CD4-positive, CD25-positive, alpha-beta regulatory T cell (primary cell): Measurements from ENCODE around the gene GRIK3. TPM values are rescaled to one million over a fixed set of nuclear protein-coding genes. Genes with fewer than 3 reads are reported as not detected.
"Not testable (repeated sequence)": the region's sequence is repeated elsewhere in the genome, so short reads cannot be mapped to it uniquely, and the experiment has no call there.

Source experiments
- ATAC-seq, 2 donors: fragments of 150-1000 bp; cut with Tn5 transposase; one replicate each; pipeline ENCODE4 v1.10.0; 2021; ENCODE audit warnings: low read depth in 2 of 2, moderate number of reproducible peaks in 2 of 2, moderate library complexity in 1 of 2
- DNase-seq, 3 donors: peaks; one replicate each; pipeline versions ENCODE4 v3.0.0 to v3.0.0-alpha.2; 2012 to 2022; ENCODE audit warnings: mixed read lengths in 1 of 3
- H3K27ac ChIP-seq: one replicate; pipeline ENCODE4 v1.7.0; 2013; ENCODE audit warnings: mild to moderate bottlenecking, low read length; ENCODE audit not compliant: insufficient read depth, poor library complexity, severe bottlenecking
- H3K27me3 ChIP-seq: one replicate; pipeline ENCODE4 v1.7.0; 2013; ENCODE audit warnings: low read length; ENCODE audit not compliant: control insufficient read depth, insufficient read depth
- H3K36me3 ChIP-seq: one replicate; pipeline ENCODE4 v1.7.0; 2013; ENCODE audit warnings: mild to moderate bottlenecking, low read length, moderate library complexity; ENCODE audit not compliant: control insufficient read depth, insufficient read depth
- H3K4me1 ChIP-seq: 2 replicates; pipeline ENCODE4 v1.7.0; 2013; ENCODE audit warnings: mild to moderate bottlenecking, low read length; ENCODE audit not compliant: insufficient read depth, control insufficient read depth, poor library complexity, severe bottlenecking
- H3K4me3 ChIP-seq: one replicate; pipeline ENCODE4 v1.7.0; 2013; ENCODE audit warnings: low read depth, mild to moderate bottlenecking, low read length, moderate library complexity
- H3K9me3 ChIP-seq, 2 experiments: 1 replicate in 1 of 2; 2 replicates in 1 of 2; pipeline ENCODE4 v1.7.0; 2013; ENCODE audit warnings: low read length in 2 of 2, mild to moderate bottlenecking in 1 of 2, moderate library complexity in 1 of 2; ENCODE audit not compliant: control insufficient read depth in 2 of 2
- H3K27ac Mint-ChIP-seq, 3 donors: one replicate each; pipeline ENCODE4 v1.8.0; 2020 to 2022; ENCODE audit warnings: mild to moderate bottlenecking in 3 of 3, mixed read lengths in 3 of 3, moderate library complexity in 2 of 3
- H3K27me3 Mint-ChIP-seq: one replicate; pipeline ENCODE4 v1.8.0; 2022; ENCODE audit warnings: mild to moderate bottlenecking, mixed read lengths
- H3K36me3 Mint-ChIP-seq: one replicate; pipeline ENCODE4 v1.8.0; 2020; ENCODE audit warnings: mixed read lengths
- H3K4me1 Mint-ChIP-seq, 4 donors: one replicate each; pipeline ENCODE4 v1.8.0; 2020 to 2022; ENCODE audit warnings: mixed read lengths in 4 of 4, mild to moderate bottlenecking in 1 of 4
- H3K4me3 Mint-ChIP-seq, 4 donors: one replicate each; pipeline ENCODE4 v1.8.0; 2020 to 2022; ENCODE audit warnings: mild to moderate bottlenecking in 4 of 4, mixed read lengths in 4 of 4, moderate library complexity in 3 of 4
- H3K9me3 Mint-ChIP-seq, 7 donors: one replicate each; pipeline ENCODE4 v1.8.0; 2020 to 2022; ENCODE audit warnings: mixed read lengths in 7 of 7, mild to moderate bottlenecking in 3 of 7, moderate library complexity in 2 of 7
- polyA plus RNA-seq, 4 donors: library from polyadenylated mRNA; unstranded; fragments of 300-500 nt; fragmentation: Illumina TruSeq; gene quantifications; one replicate each; pipeline ENCODE4 v1.2.3, GENCODE V29; 2021
- total RNA-seq: library from RNA; stranded (reverse); gene quantifications from one replicate; pipeline ENCODE4 v1.2.3, GENCODE V29; 2022

The GRIK3 gene
- total and polyA plus RNA-seq, 5 donors from 2014 or later, result not detected

GRCh38 chr1:36772647-36773495, 261.4 kb downstream of the GRIK3 start:
- H3K4me3 ChIP-seq, result no peak overlapping the region
- no peaks in the 10 kb centered on the region for H3K36me3 ChIP-seq
- Mint-ChIP-seq H3K27me3 (peaks cover 48% of the 10 kb centered on the region), H3K27ac (no peak overlapping the region), H3K9me3 (peaks cover 0 to 1% (median 0%) of the 10 kb centered on the region in 7 donors), H3K4me1 (no peaks in the 10 kb centered on the region), H3K4me3 (no peak overlapping the region), H3K36me3 (no peaks in the 10 kb centered on the region)
- no peak for DNase-seq
- no peak for ATAC-seq
- H3K4me1 ChIP-seq, result no peaks in the 10 kb centered on the region
- H3K27ac ChIP-seq, result no peak overlapping the region
- peaks cover 5% of the 10 kb centered on the region for H3K27me3 ChIP-seq
- no peaks in the 10 kb centered on the region for H3K9me3 ChIP-seq

DNA sequence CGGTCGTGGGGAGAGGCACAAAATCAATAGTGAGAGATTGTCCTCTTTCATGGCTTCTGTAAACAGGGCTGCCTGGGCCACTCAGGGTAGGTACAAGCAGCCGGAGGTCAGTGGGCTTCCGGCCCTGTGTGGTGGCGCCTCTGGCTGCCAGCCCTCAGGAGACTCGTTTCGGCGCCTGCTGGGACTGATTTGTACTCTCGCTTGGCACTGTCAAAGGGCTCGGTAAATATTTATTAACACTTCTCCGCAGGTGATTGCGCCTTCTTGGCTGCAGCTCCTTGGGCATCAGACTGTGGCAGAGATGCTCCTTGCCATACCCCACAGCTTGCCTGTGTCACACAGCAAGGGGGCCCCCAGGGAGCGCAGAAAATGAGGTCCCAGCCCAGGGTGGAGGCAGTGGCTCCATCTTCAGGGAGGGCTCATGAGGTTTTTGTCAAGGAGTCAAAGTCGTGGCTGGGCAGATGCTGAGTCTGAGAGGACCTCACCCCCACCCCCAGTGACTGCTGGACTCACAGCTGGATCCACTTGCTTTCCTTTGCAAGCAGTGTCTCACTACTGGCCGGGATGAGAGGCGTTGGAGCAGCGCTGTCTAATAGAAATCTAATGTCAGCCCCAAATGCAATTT, 262.5 kb downstream of the GRIK3 start:
- no peaks in the 10 kb centered on the region for H3K36me3 ChIP-seq
- peaks cover 5% of the 10 kb centered on the region for H3K27me3 ChIP-seq
- Mint-ChIP-seq H3K4me3 (no peak overlapping the region), H3K9me3 (peaks cover 0 to 1% (median 0%) of the 10 kb centered on the region in 7 donors), H3K36me3 (no peaks in the 10 kb centered on the region), H3K4me1 (no peaks in the 10 kb centered on the region), H3K27ac (no peak overlapping the region), H3K27me3 (peaks cover 47% of the 10 kb centered on the region)
- H3K27ac ChIP-seq, result no peak overlapping the region
- ATAC-seq, result no peak
- H3K9me3 ChIP-seq, result no peaks in the 10 kb centered on the region
- DNase-seq, result no peak
- no peaks in the 10 kb centered on the region for H3K4me1 ChIP-seq
- no peak overlapping the region for H3K4me3 ChIP-seq

DNA sequence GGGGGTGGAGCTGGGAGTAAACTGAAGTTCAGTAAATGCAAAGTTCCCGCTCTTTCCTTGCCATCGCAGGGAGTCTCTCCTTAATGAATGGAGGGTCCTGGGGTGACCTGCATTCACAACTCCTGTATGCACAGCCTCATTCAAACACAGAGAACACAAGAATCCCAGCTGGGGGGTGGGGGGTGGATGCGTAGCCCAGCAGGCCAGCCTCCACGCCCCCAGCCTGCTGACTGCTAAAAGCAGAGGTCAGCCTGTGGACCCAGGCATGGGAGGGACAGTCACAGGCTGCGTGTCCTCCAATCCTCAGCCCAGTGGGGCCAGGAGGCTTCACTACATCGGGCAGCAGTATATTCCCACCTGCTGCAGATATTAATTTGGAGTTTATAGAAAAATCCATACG, 263.1 kb downstream of the GRIK3 start:
- ATAC-seq (no peak), DNase-seq (no peak)
- Histone ChIP-seq H3K4me3 (no peak overlapping the region), H3K4me1 (no peaks in the 10 kb centered on the region), H3K9me3 (no peaks in the 10 kb centered on the region), H3K27ac (no peak overlapping the region), H3K36me3 (no peaks in the 10 kb centered on the region), H3K27me3 (peaks cover 5% of the 10 kb centered on the region)
- H3K4me3 Mint-ChIP-seq, result no peak overlapping the region
- H3K27me3 Mint-ChIP-seq, result peaks cover 42% of the 10 kb centered on the region
- no peak overlapping the region for H3K27ac Mint-ChIP-seq
- H3K36me3 Mint-ChIP-seq, result no peaks in the 10 kb centered on the region
- H3K4me1 Mint-ChIP-seq, result no peaks in the 10 kb centered on the region
- peaks cover 0 to 1% (median 0%) of the 10 kb centered on the region in 7 donors for H3K9me3 Mint-ChIP-seq

- H3K4me1 ChIP-seq, result no peaks in the 10 kb centered on the region
- H3K4me3 ChIP-seq, result no peak overlapping the region
- peaks cover 5% of the 10 kb centered on the region for H3K27me3 ChIP-seq
- H3K9me3 Mint-ChIP-seq, result peaks cover 0 to 1% (median 0%) of the 10 kb centered on the region in 7 donors
- peaks cover 33% of the 10 kb centered on the region for H3K27me3 Mint-ChIP-seq
- no peak overlapping the region for H3K4me3 Mint-ChIP-seq
- H3K9me3 ChIP-seq, result no peaks in the 10 kb centered on the region
- H3K36me3 ChIP-seq, result no peaks in the 10 kb centered on the region
- H3K36me3 Mint-ChIP-seq, result no peaks in the 10 kb centered on the region
- ATAC-seq, result no peak
- DNase-seq, result no peak
- no peaks in the 10 kb centered on the region for H3K4me1 Mint-ChIP-seq
- H3K27ac ChIP-seq, result no peak overlapping the region
- H3K27ac Mint-ChIP-seq, result no peak overlapping the region
Observed at GRCh38 chr1:36769886-36770830, 264.2 kb downstream of the GRIK3 start.

- H3K4me1 ChIP-seq, result no peaks in the 10 kb centered on the region
- Mint-ChIP-seq H3K36me3 (no peaks in the 10 kb centered on the region), H3K4me1 (no peaks in the 10 kb centered on the region), H3K9me3 (peaks cover 0 to 1% (median 0%) of the 10 kb centered on the region in 7 donors), H3K27me3 (peaks cover 27% of the 10 kb centered on the region), H3K4me3 (no peak overlapping the region), H3K27ac (no peak overlapping the region)
- ATAC-seq, result no peak
- H3K36me3 ChIP-seq, result no peaks in the 10 kb centered on the region
- peaks cover 5% of the 10 kb centered on the region for H3K27me3 ChIP-seq
- H3K4me3 ChIP-seq, result no peak overlapping the region
- DNase-seq, result no peak
- no peaks in the 10 kb centered on the region for H3K9me3 ChIP-seq
- no peak overlapping the region for H3K27ac ChIP-seq
Observed at GRCh38 chr1:36768486-36769178, 265.7 kb downstream of the GRIK3 start.

DNA sequence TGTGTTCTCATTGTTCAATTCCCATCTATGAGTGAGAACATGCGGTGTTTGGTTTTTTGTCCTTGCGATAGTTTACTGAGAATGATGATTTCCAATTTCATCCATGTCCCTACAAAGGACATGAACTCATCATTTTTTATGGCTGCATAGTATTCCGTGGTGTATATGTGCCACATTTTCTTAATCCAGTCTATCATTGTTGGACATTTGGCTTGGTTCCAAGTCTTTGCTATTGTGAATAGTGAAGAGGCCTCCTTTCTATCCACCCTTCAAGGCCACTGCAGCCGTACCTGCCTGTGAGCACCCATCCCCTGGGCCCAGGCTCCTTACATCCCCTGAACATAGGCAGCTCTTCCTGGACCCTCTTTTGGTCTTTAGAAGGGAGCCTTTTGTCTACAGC, 266.9 kb downstream of the GRIK3 start:
- not testable (repeated sequence) for H3K9me3 ChIP-seq, H3K36me3 Mint-ChIP-seq, DNase-seq, ATAC-seq, H3K9me3 Mint-ChIP-seq, H3K27ac Mint-ChIP-seq, H3K27ac ChIP-seq, H3K4me3 Mint-ChIP-seq, H3K36me3 ChIP-seq, H3K27me3 ChIP-seq, H3K4me1 ChIP-seq, H3K4me1 Mint-ChIP-seq, H3K4me3 ChIP-seq
- H3K27me3 Mint-ChIP-seq, result peaks cover 27% of the 10 kb centered on the region

- DNase-seq (no peak), ATAC-seq (no peak)
- no peaks in the 10 kb centered on the region for H3K36me3 ChIP-seq
- no peaks in the 10 kb centered on the region for H3K4me1 Mint-ChIP-seq
- H3K9me3 Mint-ChIP-seq, result peaks cover 0 to 1% (median 0%) of the 10 kb centered on the region in 7 donors
- H3K27me3 Mint-ChIP-seq, result peaks cover 22% of the 10 kb centered on the region
- no peaks in the 10 kb centered on the region for H3K4me1 ChIP-seq
- H3K4me3 Mint-ChIP-seq, result no peak overlapping the region
- no peak overlapping the region for H3K4me3 ChIP-seq
- no peak overlapping the region for H3K27ac ChIP-seq
- no peaks in the 10 kb centered on the region for H3K9me3 ChIP-seq
- H3K27ac Mint-ChIP-seq, result no peak overlapping the region
- no peaks in the 10 kb centered on the region for H3K36me3 Mint-ChIP-seq
- peaks cover 5% of the 10 kb centered on the region for H3K27me3 ChIP-seq
Observed at GRCh38 chr1:36766481-36766880, 267.8 kb downstream of the GRIK3 start.
